Esophagus squamous epithelium (tissue), 5 donors: Measurements from ENCODE around the gene APOF. TPM values are rescaled to one million over a fixed set of nuclear protein-coding genes. Genes with fewer than 3 reads are reported as not detected.

Source experiments
- DNase-seq: peaks from one replicate; lab custom pipeline; 2025; lab: John Stamatoyannopoulos, UW
- H3K27ac ChIP-seq, 4 donors: fragments of 200-600 bp; sonication (generic); one replicate each; pipeline ENCODE4 v1.5.1; 2016 to 2019; ENCODE audit warnings: mild to moderate bottlenecking in 1 of 4
- H3K27me3 ChIP-seq, 4 donors: fragments of 200-600 bp; sonication (generic); 1 replicate in 3 of 4; 2 replicates in 1 of 4; pipeline versions ENCODE4 v1.5.1 to v1.6.0; 2017 to 2021; ENCODE audit warnings: antibody characterized with exemption in 1 of 4
- H3K36me3 ChIP-seq, 3 donors: fragments of 200-600 bp; sonication (generic); one replicate each; pipeline ENCODE4 v1.5.1; 2016 to 2019
- H3K4me1 ChIP-seq, 3 donors: fragments of 200-600 bp; sonication (generic); one replicate each; pipeline ENCODE4 v1.5.1; 2017 to 2019
- H3K4me3 ChIP-seq, 4 donors: fragments of 200-600 bp; sonication (generic); 1 replicate in 3 of 4; 2 replicates in 1 of 4; pipeline ENCODE4 v1.5.1; 2016 to 2019; ENCODE audit warnings: mild to moderate bottlenecking in 2 of 4, moderate library complexity in 1 of 4
- H3K9me3 ChIP-seq, 3 donors: fragments of 200-600 bp; sonication (generic); one replicate each; pipeline ENCODE4 v1.5.1; 2016 to 2019
- POLR2A ChIP-seq, 4 donors: fragments of 450-650 bp; IDR thresholded peaks; one replicate each; pipeline ENCODE4 v1.6.1; 2017; ENCODE audit warnings: antibody characterized with exemption in 4 of 4, mild to moderate bottlenecking in 4 of 4, moderate library complexity in 3 of 4
- WGBS, 2 donors: methylation state at CpG; one replicate each; pipeline ENCODE4 v1.1.5; 2018; 5-methylcytosine and 5-hydroxymethylcytosine counted together
- intact Hi-C: fragments of 100-400 bp; cut with DNase I; formaldehyde crosslinking; loops from one replicate; pipeline ENCODE4 v1.15.0; 2022
- total RNA-seq, 4 donors: library from RNA; depleted of rRNA; stranded (reverse); fragments of >200 nt; gene quantifications; one replicate each; pipeline ENCODE4 v1.1.0, GENCODE V29; 2016
- TF ChIP-seq, protein P1 (sequence below), 6 experiments: fragments of 450-650 bp in 4 of 6; fragments of 200-600 bp in 2 of 6; sonication (generic) in 2 of 6; IDR thresholded peaks; one replicate each; pipeline ENCODE4 v1.5.1; 2016 to 2019; ENCODE audit warnings: antibody characterized with exemption in 6 of 6, mild to moderate bottlenecking in 4 of 6, moderate library complexity in 4 of 6
- donor health status: DM: yes; HTN: yes; CAD: no.

The APOF gene
- total RNA-seq, 4 donors from 2014 or later: not detected

DNA sequence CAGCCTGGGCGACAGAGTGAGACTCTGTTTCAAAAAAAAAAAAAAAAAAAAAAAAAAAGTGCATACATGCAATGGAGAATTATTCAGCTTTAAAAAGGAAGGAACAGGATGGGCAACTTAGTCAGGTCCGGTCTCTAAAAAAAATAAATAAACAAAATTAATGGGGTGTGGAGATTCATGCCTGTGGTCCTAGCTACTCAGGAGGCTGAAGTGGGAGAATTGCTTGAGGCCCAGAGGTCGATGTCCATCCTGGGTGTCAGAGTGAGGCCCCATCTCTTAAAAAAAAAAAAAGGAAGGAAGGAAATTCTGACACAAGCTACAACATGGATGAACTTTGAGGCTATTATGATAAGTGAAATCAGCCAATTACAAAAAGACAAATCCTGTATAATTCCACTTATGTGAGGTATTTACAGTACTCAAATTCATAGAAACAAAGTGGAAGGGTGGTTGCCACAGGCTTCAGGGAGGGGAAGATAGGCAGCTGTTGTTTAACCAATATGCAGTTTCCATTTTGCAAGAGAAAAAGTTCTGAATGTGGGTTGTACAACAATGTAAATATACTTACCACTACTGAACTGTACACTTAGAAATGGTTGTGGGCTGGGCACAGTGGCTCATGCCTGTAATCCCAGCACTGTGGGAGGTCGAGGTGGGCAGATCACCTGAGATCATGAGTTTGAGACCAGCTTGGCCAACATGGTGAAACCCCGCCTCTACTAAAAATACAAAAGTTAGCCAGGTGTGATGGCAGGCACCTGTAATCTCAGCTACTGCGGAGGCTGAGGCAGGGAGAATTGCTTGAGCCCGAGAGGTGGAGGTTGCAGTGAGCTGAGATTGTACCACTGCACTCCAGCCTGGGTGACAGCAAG, 12.3 kb upstream of the APOF start:
- intact Hi-C loops: no loop called here
- WGBS, 2 donors: 65 to 71% methylated on average over 7 of the region's 7 CpGs
- TF ChIP-seq, protein P1, sequence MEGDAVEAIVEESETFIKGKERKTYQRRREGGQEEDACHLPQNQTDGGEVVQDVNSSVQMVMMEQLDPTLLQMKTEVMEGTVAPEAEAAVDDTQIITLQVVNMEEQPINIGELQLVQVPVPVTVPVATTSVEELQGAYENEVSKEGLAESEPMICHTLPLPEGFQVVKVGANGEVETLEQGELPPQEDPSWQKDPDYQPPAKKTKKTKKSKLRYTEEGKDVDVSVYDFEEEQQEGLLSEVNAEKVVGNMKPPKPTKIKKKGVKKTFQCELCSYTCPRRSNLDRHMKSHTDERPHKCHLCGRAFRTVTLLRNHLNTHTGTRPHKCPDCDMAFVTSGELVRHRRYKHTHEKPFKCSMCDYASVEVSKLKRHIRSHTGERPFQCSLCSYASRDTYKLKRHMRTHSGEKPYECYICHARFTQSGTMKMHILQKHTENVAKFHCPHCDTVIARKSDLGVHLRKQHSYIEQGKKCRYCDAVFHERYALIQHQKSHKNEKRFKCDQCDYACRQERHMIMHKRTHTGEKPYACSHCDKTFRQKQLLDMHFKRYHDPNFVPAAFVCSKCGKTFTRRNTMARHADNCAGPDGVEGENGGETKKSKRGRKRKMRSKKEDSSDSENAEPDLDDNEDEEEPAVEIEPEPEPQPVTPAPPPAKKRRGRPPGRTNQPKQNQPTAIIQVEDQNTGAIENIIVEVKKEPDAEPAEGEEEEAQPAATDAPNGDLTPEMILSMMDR (IDR thresholded peaks at IDR 0.05): no peak
- TF ChIP-seq POLR2A (IDR thresholded peaks at IDR 0.05): no peak

DNA sequence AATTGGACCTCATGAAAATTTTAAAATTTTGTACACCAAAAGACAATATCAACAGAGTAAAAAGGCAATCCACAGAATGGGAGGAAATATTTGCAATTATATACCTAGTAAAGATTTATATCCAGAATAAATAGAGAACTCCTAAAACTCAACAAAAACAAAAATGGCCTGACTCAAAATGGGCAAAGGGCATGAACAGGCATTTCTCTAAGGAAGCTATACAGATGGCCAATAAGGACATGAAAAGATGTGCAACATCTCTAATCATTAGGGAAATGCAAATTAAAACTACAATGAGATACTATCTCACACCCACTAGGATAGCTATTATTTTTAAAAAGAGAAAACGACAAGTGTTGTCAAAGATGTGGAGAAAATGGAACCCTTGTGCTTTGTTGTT, 10.9 kb upstream of the APOF start:
- intact Hi-C loops: no loop called here
- no peaks in the 10 kb centered on the region for H3K36me3 ChIP-seq
- no peak for DNase-seq
- no peaks in the 10 kb centered on the region for H3K4me1 ChIP-seq
- H3K4me3 ChIP-seq: no peak overlapping the region
- H3K27me3 ChIP-seq: no peaks in the 10 kb centered on the region
- no peaks in the 10 kb centered on the region for H3K9me3 ChIP-seq
- no peak overlapping the region for H3K27ac ChIP-seq
- WGBS, 2 donors: 94 to 96% methylated on average over 1 of the region's 1 CpG
- no peak for TF ChIP-seq POLR2A (IDR thresholded peaks at IDR 0.05)
- TF ChIP-seq, protein P1 (IDR thresholded peaks at IDR 0.05): no peak

More for the DNA sequence above, 12.3 kb upstream of the APOF start:
- H3K36me3 ChIP-seq: no peaks in the 10 kb centered on the region
- H3K4me3 ChIP-seq: no peak overlapping the region
- H3K27ac ChIP-seq: no peak overlapping the region
- no peaks in the 10 kb centered on the region for H3K4me1 ChIP-seq
- no peaks in the 10 kb centered on the region for H3K9me3 ChIP-seq
- no peak for DNase-seq
- no peaks in the 10 kb centered on the region for H3K27me3 ChIP-seq

DNA sequence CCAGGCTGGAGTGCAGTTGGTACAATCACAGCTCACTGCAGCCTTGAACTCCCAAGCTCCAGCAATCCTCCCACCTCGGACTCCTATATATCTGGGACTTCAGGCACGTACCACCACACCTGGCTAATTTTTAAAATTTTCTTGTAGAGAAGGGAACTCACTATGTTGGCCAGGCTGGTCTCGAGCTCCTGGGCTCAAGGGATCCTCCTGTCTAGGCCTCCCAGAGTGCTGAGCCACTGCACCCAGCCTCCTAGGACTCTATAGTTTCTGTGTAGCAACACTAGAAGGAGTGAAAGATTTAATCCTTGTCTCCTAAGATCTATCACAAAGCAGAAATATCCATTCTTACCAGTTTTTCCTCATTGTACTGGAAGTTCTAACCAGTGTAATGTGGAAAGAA, 4.3 kb upstream of the APOF start:
- no peak for DNase-seq
- Histone ChIP-seq H3K4me1 (no peaks in the 10 kb centered on the region), H3K9me3 (no peaks in the 10 kb centered on the region), H3K4me3 (no peak overlapping the region), H3K27me3 (no peaks in the 10 kb centered on the region), H3K36me3 (no peaks in the 10 kb centered on the region), H3K27ac (no peak overlapping the region)
- no peak for TF ChIP-seq POLR2A (IDR thresholded peaks at IDR 0.05)
- TF ChIP-seq, protein P1 (IDR thresholded peaks at IDR 0.05): no peak
- 73 to 86% methylated on average over 2 to 3 of the region's 3 CpGs for WGBS, 2 donors
- intact Hi-C loops: no loop called here

DNA sequence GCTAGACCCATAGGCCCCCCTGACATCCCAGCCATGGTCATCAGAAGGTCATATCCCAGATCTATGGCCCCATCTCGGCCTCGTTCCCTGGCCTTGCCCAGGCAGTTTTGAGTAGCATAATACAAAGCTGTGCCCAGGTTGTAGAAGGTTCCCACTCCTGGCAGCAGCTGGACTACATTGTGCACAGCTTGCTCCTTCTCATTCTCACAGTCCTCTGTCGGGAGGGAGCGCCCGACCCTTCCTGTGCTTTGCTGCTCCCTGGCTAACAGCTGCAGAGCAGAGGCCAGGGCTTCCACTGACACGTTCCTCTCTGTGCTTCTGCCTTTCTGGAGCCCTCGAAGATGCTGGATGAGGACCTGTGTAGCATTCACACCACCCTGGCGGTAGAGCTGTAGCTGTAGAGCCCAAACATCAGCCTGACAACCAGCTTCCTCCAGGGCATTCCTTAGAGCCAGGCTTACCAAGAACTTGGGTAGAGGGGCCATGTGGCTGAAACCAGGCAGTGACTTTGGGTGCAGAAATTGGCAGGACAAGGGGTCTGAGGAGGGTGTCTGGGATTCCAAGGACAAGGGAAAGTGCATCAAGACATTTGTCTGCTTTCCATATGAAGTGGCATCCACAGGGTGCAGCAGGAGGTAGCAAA, 1.0 kb downstream of the APOF start:
- H3K27me3 ChIP-seq: no peaks in the 10 kb centered on the region
- intact Hi-C loops: no loop called here
- H3K4me1 ChIP-seq: peaks cover 9 to 27% (median 20%) of the 10 kb centered on the region in 3 donors
- TF ChIP-seq, protein P1 (IDR thresholded peaks at IDR 0.05): no peak
- no peak for TF ChIP-seq POLR2A (IDR thresholded peaks at IDR 0.05)
- H3K36me3 ChIP-seq: peaks cover 0 to 2% (median 0%) of the 10 kb centered on the region in 3 donors
- H3K9me3 ChIP-seq: no peaks in the 10 kb centered on the region
- H3K27ac ChIP-seq: no peak overlapping the region
- 76 to 88% methylated on average over 6 to 8 of the region's 8 CpGs for WGBS, 2 donors
- DNase-seq: no peak
- H3K4me3 ChIP-seq: no peak overlapping the region
